Measurements from ENCODE around the gene RPL29.

DNA sequence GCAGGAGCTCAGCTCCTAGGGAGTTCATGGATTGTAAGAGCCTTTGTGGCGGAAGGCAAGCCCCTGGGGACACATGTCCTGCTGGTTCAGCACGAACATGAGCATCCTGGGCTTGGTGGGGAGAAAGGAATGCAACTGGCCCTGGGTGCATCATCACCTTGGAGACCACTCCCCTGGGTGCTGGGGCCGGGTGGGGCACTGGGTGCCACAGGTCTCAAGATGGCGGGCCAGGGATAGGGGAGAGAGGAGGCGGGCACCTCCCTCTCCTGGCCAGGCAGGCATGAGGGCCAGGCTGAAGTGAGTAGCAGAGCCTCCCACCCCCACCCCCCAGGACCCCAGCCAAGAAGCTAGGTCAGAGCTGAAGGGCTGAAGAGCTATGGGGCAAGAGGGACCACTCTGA, 29.2 kb downstream of the RPL29 start:
- TF ChIP-seq EZH2 (IDR thresholded peaks at IDR 0.05; ENCODE audit: borderline replicate concordance, low read depth, low read length, severe bottlenecking) (no peak), POLR2A (IDR thresholded peaks at IDR 0.05; ENCODE audit: low read depth, low read length) (no peak), POLR2AphosphoS5 (IDR thresholded peaks at IDR 0.05; ENCODE audit: insufficient read depth, low read depth, low read length) (no peak), MYC (IDR thresholded peaks at IDR 0.05; ENCODE audit: low read depth, low read length) (no peak)
- TF ChIP-seq, protein P1, sequence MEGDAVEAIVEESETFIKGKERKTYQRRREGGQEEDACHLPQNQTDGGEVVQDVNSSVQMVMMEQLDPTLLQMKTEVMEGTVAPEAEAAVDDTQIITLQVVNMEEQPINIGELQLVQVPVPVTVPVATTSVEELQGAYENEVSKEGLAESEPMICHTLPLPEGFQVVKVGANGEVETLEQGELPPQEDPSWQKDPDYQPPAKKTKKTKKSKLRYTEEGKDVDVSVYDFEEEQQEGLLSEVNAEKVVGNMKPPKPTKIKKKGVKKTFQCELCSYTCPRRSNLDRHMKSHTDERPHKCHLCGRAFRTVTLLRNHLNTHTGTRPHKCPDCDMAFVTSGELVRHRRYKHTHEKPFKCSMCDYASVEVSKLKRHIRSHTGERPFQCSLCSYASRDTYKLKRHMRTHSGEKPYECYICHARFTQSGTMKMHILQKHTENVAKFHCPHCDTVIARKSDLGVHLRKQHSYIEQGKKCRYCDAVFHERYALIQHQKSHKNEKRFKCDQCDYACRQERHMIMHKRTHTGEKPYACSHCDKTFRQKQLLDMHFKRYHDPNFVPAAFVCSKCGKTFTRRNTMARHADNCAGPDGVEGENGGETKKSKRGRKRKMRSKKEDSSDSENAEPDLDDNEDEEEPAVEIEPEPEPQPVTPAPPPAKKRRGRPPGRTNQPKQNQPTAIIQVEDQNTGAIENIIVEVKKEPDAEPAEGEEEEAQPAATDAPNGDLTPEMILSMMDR (IDR thresholded peaks at IDR 0.05; ENCODE audit: extremely low read depth in 1 of 2, insufficient read depth in 1 of 2, low read depth in 1 of 2, low read length in 2 of 2) = no peak

All from endothelial cell of umbilical vein (primary cell).